Body of pancreas (tissue), 4 donors: ENCODE results near the gene GPRIN1. TPM values are rescaled to one million over a fixed set of nuclear protein-coding genes. Genes with fewer than 3 reads are reported as not detected.
A peak's percentile ranks its signal among the peaks of the same experiment; 100 is the strongest.

Experiments
- ATAC-seq: fragments of 150-250 bp; one replicate; pipeline ENCODE4 v1.9.1; 2016
- DNase-seq, 4 donors: peaks; one replicate each; pipeline ENCODE4 v3.0.0-alpha.2; 2019
- H3K27ac ChIP-seq, 4 donors: fragments of 200-600 bp; sonication (generic); 1 replicate in 3 of 4; 2 replicates in 1 of 4; pipeline versions ENCODE4 v1.5.1 to v1.6.1; 2016 to 2019; ENCODE audit warnings: mild to moderate bottlenecking in 1 of 4, mixed read lengths in 1 of 4, moderate library complexity in 1 of 4
- H3K27me3 ChIP-seq, 2 donors: fragments of 200-600 bp; sonication (generic); one replicate each; pipeline ENCODE4 v1.6.0; 2016; ENCODE audit warnings: mild to moderate bottlenecking in 1 of 2
- H3K36me3 ChIP-seq, 2 donors: fragments of 200-600 bp; sonication (generic); replicated peaks in 1 of 2; 2 replicates each; pipeline ENCODE4 v1.5.1; 2016; ENCODE audit warnings: low read depth in 2 of 2; ENCODE audit not compliant: insufficient read depth in 1 of 2
- H3K4me1 ChIP-seq: fragments of 200-600 bp; sonication (generic); one replicate; pipeline ENCODE4 v1.6.0; 2016
- H3K4me3 ChIP-seq, 2 donors: fragments of 200-600 bp; sonication (generic); 1 replicate in 1 of 2; 2 replicates in 1 of 2; pipeline ENCODE4 v1.5.1; 2016 to 2019
- H3K9me3 ChIP-seq, 3 donors: fragments of 200-600 bp; sonication (generic); 1 replicate in 2 of 3; 2 replicates in 1 of 3; pipeline ENCODE4 v1.5.1; 2016
- CTCF ChIP-seq, 7 experiments: fragments of 450-650 bp in 4 of 7; fragments of 200-600 bp in 3 of 7; sonication (generic) in 3 of 7; IDR thresholded peaks; one replicate each; pipeline ENCODE4 v1.5.1; 2016 to 2019; ENCODE audit warnings: antibody characterized with exemption in 7 of 7
- POLR2A ChIP-seq, 3 donors: fragments of 450-650 bp; IDR thresholded peaks; one replicate each; pipeline ENCODE4 v1.6.1; 2016; ENCODE audit warnings: antibody characterized with exemption in 3 of 3, mild to moderate bottlenecking in 2 of 3
- WGBS, 2 donors: methylation state at CpG; one replicate each; pipeline ENCODE4 v1.1.5; 2017; 5-methylcytosine and 5-hydroxymethylcytosine counted together
- intact Hi-C: fragments of 100-400 bp; cut with DNase I; formaldehyde crosslinking; loops from one replicate; pipeline ENCODE4 v1.15.1; 2023
- total RNA-seq, 2 donors: library from RNA; depleted of rRNA; stranded (reverse); fragments of >200 nt; gene quantifications; one replicate each; pipeline ENCODE4 v1.1.0, GENCODE V29; 2016

GPRIN1 gene
- total RNA-seq, 2 donors from 2014 or later, result 0.26 to 1.3 TPM

GRCh38 chr5:176632745-176633144 lies 22.8 kb upstream of the GPRIN1 start:
- H3K4me3 ChIP-seq, result no peak overlapping the region
- TF ChIP-seq POLR2A (IDR thresholded peaks at IDR 0.05), result no peak
- TF ChIP-seq CTCF (IDR thresholded peaks at IDR 0.05), result no peak
- H3K36me3 ChIP-seq, result no peaks in the 10 kb centered on the region
- WGBS, 2 donors, result 63% methylated on average over 2 of the region's 2 CpGs; no CpG with 5 or more reads in 1 of the 2 donors
- peaks cover 0 to 22% of the 10 kb centered on the region in 2 donors for H3K27me3 ChIP-seq
- intact Hi-C loops, result no loop called here
- no peak for ATAC-seq
- H3K4me1 ChIP-seq, result peaks cover 15% of the 10 kb centered on the region
- no peak for DNase-seq
- no peaks in the 10 kb centered on the region for H3K9me3 ChIP-seq
- H3K27ac ChIP-seq, result no peak overlapping the region

- Histone ChIP-seq H3K4me3 (no peak overlapping the region), H3K27ac (no peak overlapping the region), H3K27me3 (peaks cover 0 to 26% of the 10 kb centered on the region in 2 donors), H3K9me3 (no peaks in the 10 kb centered on the region), H3K4me1 (peaks cover 15% of the 10 kb centered on the region), H3K36me3 (no peaks in the 10 kb centered on the region)
- WGBS, 2 donors, result 56 to 61% methylated on average over 7 of the region's 7 CpGs
- intact Hi-C loops, result no loop called here
- TF ChIP-seq CTCF (IDR thresholded peaks at IDR 0.05), result no peak
- TF ChIP-seq POLR2A (IDR thresholded peaks at IDR 0.05), result no peak
- no peak for DNase-seq
- ATAC-seq, result no peak
Observed at GRCh38 chr5:176631383-176632200, 21.6 kb upstream of the GPRIN1 start.

- no peak for TF ChIP-seq CTCF (IDR thresholded peaks at IDR 0.05)
- TF ChIP-seq POLR2A (IDR thresholded peaks at IDR 0.05), result peak in 1 of 3 donors; percentile 16
- peak; percentile 6 for ATAC-seq
- Histone ChIP-seq H3K27ac (no peak overlapping the region), H3K27me3 (peaks cover 0 to 26% of the 10 kb centered on the region in 2 donors), H3K36me3 (no peaks in the 10 kb centered on the region), H3K4me1 (peaks cover 15% of the 10 kb centered on the region), H3K9me3 (no peaks in the 10 kb centered on the region), H3K4me3 (no peak overlapping the region)
- 8 to 10% methylated on average over 13 to 20 of the region's 20 CpGs for whole genome bisulfite sequencing, 2 donors
- intact Hi-C loops, result no loop called here
- no peak for DNase-seq
Observed at GRCh38 chr5:176630681-176631222, 20.8 kb upstream of the GPRIN1 start.

GRCh38 chr5:176629853-176630680 lies 20.1 kb upstream of the GPRIN1 start, which contains the start of the genes EIF4E1B and SNCB:
EIF4E1B (plus strand) TSS chr5:176630675; CDS start chr5:176642788, 12,113 bp downstream.
SNCB (minus strand) TSS chr5:176630534; CDS start chr5:176629654, 880 bp downstream.
- Histone ChIP-seq H3K27me3 (peaks cover 0 to 26% of the 10 kb centered on the region in 2 donors), H3K36me3 (no peaks in the 10 kb centered on the region), H3K27ac (no peak within 1 kb of the TSS), H3K4me1 (peaks cover 15% of the 10 kb centered on the region), H3K9me3 (no peaks in the 10 kb centered on the region), H3K4me3 (no peak within 1 kb of the TSS)
- intact Hi-C loops, result no loop called here
- peak in 1 of 4 donors; percentile 52 for DNase-seq
- WGBS, 2 donors, result 1 to 6% methylated on average over 6 to 93 of the region's 94 CpGs
- ATAC-seq, result peak; percentile 43
- TF ChIP-seq CTCF (IDR thresholded peaks at IDR 0.05) (no peak), POLR2A (IDR thresholded peaks at IDR 0.05) (no peak)
